ENCODE results near the gene AOPEP. TPM values are rescaled to one million over a fixed set of nuclear protein-coding genes. Genes with fewer than 3 reads are reported as not detected.

AOPEP gene
- total RNA-seq, 1 donor from 2014 or later = 119 TPM

DNA sequence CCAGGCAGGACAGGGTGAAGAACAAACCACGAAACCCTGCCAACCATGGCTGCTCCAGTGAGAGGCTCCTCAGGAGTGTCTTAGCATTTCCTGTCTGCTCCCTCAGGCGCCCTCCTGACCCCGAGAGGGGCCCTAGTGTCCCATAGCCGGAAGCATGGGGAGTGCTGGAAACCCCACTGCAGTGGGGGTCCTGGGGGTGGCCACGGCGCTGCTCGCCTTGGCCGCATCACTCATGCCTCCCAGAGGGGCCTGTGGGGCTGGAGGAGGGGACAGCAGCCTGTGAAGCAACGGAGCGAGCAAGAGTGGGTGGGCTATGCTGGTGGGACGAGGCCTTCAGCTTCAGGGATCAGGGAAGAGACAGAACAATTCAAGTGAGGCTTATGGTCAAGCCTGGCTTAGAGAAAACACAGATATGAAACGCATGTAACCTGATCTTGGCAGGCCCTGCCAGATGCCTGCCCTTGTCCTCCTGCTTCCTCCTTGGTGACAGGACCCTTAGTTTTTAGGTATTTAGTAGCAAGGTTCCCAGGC lies 372.0 kb downstream of the AOPEP start:
- DNase-seq = no peak

GRCh38 chr9:95099321-95100070 lies 373.0 kb downstream of the AOPEP start:
- DNase-seq = no peak

DNA sequence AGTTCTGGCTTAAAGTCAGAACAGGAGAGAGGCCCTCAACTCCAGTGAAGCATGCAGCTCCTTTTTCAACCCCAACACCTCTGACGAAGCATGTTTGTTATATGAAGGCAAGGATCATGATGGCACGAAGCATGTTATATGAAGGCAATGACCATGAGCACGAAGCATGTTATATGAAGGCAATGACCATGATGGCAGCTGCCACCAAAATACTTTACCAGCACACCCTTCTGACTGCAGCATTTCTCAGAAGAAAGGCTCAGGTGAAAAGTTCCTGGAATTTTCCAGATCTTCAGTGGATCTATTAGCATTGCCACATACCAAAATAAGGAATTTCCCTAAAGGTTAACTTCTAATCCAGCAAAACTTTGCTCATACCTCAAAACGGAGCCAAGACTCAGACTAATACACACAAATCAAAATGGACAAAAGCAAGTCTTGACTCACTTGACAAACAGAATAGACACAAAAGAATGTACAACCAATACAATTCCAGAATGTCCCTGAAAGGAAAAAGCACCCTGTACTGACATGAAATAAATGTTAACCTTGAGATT lies 373.6 kb downstream of the AOPEP start:
- no peak for DNase-seq

DNA sequence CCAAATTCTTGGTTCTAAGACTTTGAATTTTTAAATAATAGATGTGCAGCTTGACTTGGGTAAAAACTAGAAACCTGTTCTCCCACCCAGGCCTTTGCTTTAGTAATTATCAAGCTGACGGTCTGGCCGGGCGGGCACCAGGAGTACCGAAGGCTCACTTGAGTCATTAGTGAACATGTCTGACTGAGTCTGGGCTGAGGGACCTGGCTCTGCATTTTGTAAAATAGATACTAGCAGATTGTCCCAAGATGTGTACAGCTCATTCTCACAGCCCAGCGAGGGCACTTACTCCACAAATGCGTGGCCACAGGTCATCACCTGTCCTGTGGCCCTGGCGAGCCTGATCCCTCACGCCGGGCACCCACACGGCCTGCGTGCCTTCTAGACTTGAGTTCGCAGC lies 374.8 kb downstream of the AOPEP start:
- no peak for DNase-seq

GRCh38 chr9:95102001-95102433 lies 375.5 kb downstream of the AOPEP start:
- peak; percentile 61 for DNase-seq

- DNase-seq = no peak
Observed at GRCh38 chr9:95102572-95102971, 376.1 kb downstream of the AOPEP start.

DNA sequence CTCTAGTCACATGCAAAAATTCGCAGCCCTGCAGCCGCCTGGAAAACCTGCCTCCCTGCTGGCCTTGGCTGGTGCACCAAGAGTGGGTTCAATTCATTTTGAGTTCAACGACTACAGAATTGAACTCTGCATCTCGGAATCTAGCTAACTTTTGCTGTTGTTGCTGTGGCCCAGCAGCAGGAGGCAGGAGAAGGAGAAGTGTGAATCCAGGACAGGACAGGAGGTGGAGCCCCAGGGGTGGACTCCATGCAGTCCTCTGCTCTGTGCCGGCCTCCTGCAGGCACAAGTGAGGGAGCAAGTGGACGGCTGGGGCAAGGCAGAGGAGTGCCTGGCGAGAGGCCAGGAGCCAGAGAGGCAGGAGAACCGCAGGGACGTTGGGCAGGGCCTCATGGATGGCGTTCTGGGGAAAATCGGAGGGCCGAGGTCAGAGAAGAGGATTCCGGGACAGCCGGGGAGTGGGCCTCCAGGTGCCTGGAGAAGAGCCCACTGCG lies 376.8 kb downstream of the AOPEP start:
- DNase-seq = no peak

- peak; percentile 20 for DNase-seq
Observed at GRCh38 chr9:95103871-95104580, 377.5 kb downstream of the AOPEP start.

DNA sequence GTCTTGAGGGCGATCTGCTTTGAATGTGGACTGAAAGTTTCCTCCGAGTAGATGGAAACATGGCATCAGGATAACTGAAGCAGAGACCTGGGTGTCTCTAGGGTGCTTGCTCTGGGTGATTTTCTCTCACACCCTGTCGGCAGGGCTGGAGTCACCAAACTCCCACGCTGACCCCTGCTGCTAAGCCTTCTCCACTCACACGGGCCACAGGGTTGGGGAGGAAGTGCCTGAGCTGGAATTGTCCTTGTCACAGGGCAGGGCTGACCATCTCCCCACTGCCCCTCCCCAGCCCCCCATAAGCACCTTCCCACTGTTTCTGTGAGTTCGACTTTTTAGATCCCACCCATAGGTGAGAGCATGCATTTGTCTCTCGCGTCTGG lies 378.1 kb downstream of the AOPEP start:
- no peak for DNase-seq

DNA sequence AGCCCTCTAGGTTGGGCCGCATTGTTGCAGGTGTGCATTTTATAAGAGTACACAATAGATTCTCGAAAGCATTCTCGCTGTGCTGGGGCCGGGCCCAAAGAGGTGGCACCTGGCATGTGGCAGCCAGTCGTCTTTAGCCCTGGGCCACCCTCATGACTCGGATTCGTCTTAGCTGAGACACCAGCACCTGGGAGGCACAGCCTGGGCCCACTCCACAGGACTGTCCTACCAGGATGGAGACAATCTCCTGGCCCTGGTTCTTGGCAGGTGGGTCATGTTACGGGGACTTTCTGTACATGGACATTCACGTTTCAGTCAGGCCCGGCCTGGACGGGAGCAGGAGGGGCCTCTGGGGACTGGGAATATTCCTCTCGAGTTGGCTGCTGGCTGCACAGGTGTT lies 378.5 kb downstream of the AOPEP start:
- DNase-seq = no peak

DNA sequence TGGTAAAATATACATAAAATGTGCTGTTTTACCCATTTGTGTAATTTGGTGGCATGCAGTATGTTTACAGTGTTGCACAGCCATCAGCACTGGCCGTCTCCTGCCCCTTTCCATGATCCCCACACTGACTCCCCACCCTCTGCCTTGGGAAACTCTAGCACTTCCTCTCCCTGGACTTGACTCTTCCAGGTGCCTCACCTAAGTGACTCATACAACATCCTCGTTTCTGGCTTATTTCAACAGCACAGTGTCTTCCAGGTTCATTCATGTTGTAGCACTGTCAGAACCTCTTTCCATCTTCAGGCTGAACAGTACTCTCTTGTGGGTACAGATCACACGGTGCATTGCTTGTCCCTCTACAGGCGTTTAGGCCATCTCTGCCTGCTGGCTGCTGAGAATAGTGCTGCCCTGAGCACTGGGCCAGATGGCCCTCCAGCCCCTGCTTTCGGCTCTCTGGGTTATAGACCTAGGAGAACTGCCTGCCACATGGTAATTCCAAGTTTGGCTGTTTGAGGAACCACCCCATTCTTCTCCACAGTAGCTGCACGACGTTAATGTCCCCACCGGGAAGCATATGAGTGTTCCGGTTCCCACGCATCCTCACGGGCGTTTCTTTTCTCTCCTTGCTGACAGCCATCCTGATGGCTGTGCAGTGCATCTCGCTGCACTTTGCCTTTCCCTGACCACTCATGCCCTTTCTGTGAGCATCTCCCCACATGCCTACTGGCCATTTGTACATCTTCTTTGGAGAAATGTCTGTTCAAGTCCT lies 379.2 kb downstream of the AOPEP start:
- DNase-seq = no peak

DNA sequence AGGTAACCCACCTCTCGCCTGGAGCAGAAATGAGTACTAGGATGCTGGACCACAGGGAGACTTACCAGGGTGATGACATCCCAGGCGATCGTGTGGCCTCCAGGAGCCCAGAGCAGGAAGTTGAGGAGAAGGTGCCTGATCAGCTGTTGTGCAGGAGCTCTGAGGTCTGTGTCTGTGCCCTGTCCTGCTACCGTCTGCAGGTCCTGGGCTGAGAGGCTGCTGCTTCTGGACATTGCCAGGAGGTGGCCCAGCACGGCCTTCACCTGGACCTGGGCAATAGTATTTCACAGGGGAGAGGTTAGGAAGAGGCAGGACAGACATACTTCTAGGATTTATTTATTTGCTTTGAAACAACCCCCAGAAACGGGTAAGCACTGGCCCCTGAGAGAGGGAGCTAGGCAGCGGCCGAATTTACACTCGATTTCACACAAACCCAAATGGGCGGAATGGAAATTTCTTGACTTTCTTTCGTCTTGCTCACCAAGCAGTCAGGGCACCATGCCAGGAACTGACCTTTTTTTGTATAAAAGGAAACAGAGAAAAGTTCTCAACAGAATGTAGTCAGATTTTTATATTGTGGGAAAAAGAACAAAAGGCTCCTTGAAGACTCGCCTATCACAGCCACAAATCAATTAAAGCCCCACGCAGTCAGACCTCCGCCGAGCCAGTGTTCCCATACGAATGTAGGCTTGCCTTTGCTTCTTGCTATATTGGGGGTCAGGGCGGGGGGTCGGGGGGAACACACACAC lies 380.7 kb downstream of the AOPEP start:
- no peak for DNase-seq

- DNase-seq = peak; percentile 31
Observed at GRCh38 chr9:95107976-95108375, 381.5 kb downstream of the AOPEP start.

DNA sequence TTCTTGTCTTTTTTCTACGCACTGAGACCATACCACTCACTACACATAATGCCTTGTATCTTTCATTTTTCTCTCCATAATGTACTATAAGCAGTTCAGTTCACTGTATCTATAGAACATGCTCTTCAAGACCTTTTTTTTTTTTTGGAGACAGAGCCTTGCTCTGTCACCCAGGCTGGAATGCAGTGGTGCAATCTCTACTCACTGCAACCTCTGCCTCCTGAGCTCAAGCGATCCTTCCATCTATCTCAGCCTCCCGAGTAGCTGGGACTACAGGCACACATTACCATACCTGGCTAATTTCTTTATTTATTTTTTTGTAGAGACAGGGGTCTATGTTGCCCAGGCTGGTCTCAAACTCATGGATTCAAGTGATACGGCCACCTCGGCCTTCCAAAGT lies 382.3 kb downstream of the AOPEP start:
- DNase-seq = no peak

DNA sequence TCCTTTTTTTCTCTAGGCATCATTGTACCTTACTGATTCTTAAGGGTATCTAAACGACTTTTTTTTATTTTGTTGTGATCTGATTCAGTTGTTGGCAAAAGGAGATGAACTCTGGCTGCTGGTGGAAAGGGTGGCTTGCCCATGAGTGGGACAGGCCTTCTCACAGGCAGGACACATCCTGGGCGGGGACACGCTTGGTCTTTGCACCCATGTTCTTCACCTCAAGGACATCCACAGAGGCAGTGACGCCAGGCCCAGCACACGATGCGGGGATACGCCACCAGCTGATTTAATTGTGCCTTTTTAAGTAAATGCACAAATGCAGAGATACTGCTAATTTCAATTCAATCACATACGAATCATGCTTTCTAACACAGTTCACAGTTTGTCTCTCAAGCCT lies 383.0 kb downstream of the AOPEP start:
- no peak for DNase-seq

DNA sequence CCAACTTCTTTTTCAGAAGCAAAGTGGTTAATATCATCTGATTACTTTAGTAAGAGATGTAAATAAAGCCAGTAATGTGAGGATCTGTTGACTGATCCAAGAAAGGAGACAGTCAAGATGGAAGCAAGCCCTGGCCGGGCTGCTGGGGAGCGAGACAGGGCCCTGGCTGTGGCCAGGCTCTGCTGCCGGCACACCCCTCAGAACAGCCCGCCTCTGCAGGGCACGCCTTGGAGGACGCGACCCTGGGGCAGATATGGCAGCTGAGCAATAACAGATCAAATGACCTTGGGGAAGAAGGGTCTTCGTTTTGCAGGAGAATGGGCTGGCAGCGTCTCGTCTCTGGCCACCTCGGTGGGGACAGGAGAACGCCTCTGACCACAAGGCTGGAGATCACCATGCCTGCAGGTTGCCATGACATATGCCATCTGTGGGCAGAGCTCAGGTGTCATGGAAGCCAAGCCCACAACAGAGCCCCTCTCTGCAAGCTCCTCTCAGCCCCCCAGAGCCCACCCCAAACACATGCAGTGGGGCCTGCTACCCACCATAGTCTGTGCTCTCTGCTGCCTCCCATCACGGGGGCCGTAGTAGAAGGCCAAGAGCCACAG lies 384.5 kb downstream of the AOPEP start:
- no peak for DNase-seq

GRCh38 chr9:95111716-95112115 lies 385.2 kb downstream of the AOPEP start:
- DNase-seq = no peak

DNA sequence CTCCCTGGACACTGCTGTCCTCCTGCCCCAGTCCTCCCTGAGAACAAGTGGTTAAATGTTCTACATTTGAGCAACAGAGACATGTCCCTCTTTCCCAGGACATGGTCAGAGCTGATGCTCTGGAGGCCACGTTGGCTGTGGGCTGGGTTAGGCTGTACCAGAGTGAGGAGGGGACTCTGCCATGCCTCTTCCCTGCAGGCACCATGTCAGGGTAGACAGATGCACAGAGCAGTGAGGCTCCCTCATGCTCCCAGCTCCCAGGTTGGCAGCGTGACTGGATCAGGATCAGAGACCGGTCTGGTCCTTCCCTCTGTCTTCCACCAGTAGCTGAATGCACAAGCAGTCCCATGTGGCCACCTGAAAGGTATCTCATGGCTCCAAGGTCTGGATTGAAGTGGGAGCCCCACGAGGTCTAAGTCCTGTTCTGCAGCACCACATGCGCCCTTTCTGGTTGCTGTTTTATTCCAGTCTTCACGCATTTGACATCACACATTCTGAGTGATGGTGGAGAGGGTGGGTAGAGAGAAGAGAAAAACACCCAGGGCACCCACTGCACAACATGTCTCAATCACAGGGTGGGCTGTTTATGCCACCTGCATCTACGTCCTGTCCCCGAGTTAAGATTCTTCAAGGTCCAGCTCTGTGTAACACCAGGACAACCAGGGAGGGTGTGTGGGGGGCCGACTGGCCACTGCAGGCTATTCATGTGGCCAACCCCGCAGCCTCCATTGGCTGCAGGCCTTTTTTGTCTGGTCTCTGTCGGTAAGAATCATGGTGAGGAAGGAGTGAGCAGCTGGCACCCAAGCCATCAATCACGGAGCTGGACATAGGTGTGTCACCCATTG lies 386.2 kb downstream of the AOPEP start:
- DNase-seq = no peak

DNA sequence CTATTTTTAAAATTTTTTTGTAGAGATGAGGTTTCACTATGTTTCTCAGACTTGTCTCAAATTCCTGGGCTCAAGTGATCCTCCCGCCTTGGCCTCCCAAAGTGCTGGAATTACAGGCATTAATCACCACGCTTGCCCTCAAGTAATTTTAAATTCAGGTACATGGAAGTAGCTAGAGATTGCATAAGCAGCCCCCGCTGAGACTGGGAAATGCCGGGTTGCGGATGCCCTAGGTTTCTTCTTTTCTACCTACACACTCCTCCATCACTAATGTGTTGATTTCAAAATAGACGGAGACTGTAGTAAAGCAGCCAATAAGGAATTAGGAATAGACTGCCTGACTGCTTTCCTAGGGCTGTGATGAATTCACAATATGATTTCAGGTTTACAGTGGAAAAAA lies 388.6 kb downstream of the AOPEP start:
- DNase-seq = no peak
